Ishikawa (cell line): Measurements from ENCODE around the gene MOB3A.

ENCODE experiments used
- CEBPB ChIP-seq: IDR thresholded peaks from 2 replicates; pipeline ENCODE4 v1.6.1; 2012
- CREB1 ChIP-seq: IDR thresholded peaks from 2 replicates; pipeline ENCODE4 v1.6.1; 2012; ENCODE audit warnings: low read depth
- EGR1 ChIP-seq: IDR thresholded peaks from 2 replicates; pipeline ENCODE4 v1.6.1; 2012
- EP300 ChIP-seq: IDR thresholded peaks from 2 replicates; pipeline ENCODE4 v1.6.1; 2012; ENCODE audit warnings: borderline replicate concordance
- FOXM1 ChIP-seq: IDR thresholded peaks from 2 replicates; pipeline ENCODE4 v1.6.1; 2012; ENCODE audit warnings: low read depth, borderline replicate concordance
- MAX ChIP-seq: IDR thresholded peaks from 2 replicates; pipeline ENCODE4 v1.6.1; 2012
- NFIC ChIP-seq: IDR thresholded peaks from 2 replicates; pipeline ENCODE4 v1.6.1; 2012
- RAD21 ChIP-seq: IDR thresholded peaks from 2 replicates; pipeline ENCODE4 v1.6.1; 2012; ENCODE audit warnings: low read depth
- REST ChIP-seq: IDR thresholded peaks from 2 replicates; pipeline ENCODE4 v1.6.1; 2012; ENCODE audit warnings: low read depth, mild to moderate bottlenecking
- TAF1 ChIP-seq: IDR thresholded peaks from 2 replicates; pipeline ENCODE4 v1.6.1; 2012; ENCODE audit warnings: low read depth, mild to moderate bottlenecking
- TCF12 ChIP-seq: IDR thresholded peaks from 2 replicates; pipeline ENCODE4 v1.6.1; 2012; ENCODE audit warnings: low read depth
- TEAD4 ChIP-seq: IDR thresholded peaks from 2 replicates; pipeline ENCODE4 v1.6.1; 2012
- USF1 ChIP-seq: IDR thresholded peaks from 2 replicates; pipeline ENCODE4 v1.6.1; 2012
- YY1 ChIP-seq: IDR thresholded peaks from 2 replicates; pipeline ENCODE4 v1.6.1; 2012; ENCODE audit warnings: low read depth
- ZBTB7A ChIP-seq: IDR thresholded peaks from 2 replicates; pipeline ENCODE4 v1.6.1; 2012; ENCODE audit warnings: low read depth

The MOB3A gene

GRCh38 chr19:2089001-2089711 is 7.0 kb downstream of the MOB3A start:
- no peak for TF ChIP-seq ZBTB7A
- no peak for TF ChIP-seq YY1
- TF ChIP-seq EP300, result no peak

- TF ChIP-seq TAF1 (no peak), TCF12 (no peak), CREB1 (no peak), YY1 (no peak), NFIC (no peak), EP300 (no peak), RAD21 (no peak), REST (no peak), CEBPB (no peak), USF1 (no peak), TEAD4 (no peak), EGR1 (no peak), MAX (no peak), ZBTB7A (no peak), FOXM1 (no peak)
These were observed 8.5 kb downstream of the MOB3A start for GRCh38 chr19:2087621-2088100.

- peak; percentile 77 for TF ChIP-seq CEBPB
These were observed 9.2 kb downstream of the MOB3A start for GRCh38 chr19:2086695-2087620.

GRCh38 chr19:2084993-2085720 is 11.0 kb downstream of the MOB3A start:
- TF ChIP-seq YY1 (no peak), NFIC (no peak), FOXM1 (no peak), EP300 (no peak), ZBTB7A (no peak)

- TF ChIP-seq RAD21, result no peak
- TF ChIP-seq TCF12, result no peak
- no peak for TF ChIP-seq TAF1
- TF ChIP-seq EGR1, result no peak
- TF ChIP-seq REST, result no peak
- no peak for TF ChIP-seq EP300
- TF ChIP-seq NFIC, result no peak
- no peak for TF ChIP-seq TEAD4
- TF ChIP-seq FOXM1, result no peak
- no peak for TF ChIP-seq USF1
- TF ChIP-seq MAX, result no peak
- TF ChIP-seq YY1, result no peak
- TF ChIP-seq CEBPB, result no peak
- TF ChIP-seq ZBTB7A, result no peak
- no peak for TF ChIP-seq CREB1
These were observed 12.8 kb downstream of the MOB3A start for GRCh38 chr19:2083174-2083854.
